HG02763 (cell line): Measurements from ENCODE around the gene LMO7.

Experiments used
- ATAC-seq: cut with Tn5 transposase; IDR thresholded peaks from one replicate; pipeline ENCODE4 v1.9.1; 2021; ENCODE audit warnings: mild to moderate bottlenecking, moderate library complexity; ENCODE audit not compliant: unreplicated experiment

LMO7 gene

GRCh38 chr13:75876142-75877050 is 240.3 kb downstream of the LMO7 start:
- peak; percentile 84 for ATAC-seq

GRCh38 chr13:75877071-75877470 is 240.9 kb downstream of the LMO7 start:
- ATAC-seq = no peak

- ATAC-seq = no peak
Observed at GRCh38 chr13:75879656-75880055, 243.5 kb downstream of the LMO7 start.

GRCh38 chr13:75881109-75881775 is 245.1 kb downstream of the LMO7 start:
- ATAC-seq = peak; percentile 49

GRCh38 chr13:75882261-75882660 is 246.1 kb downstream of the LMO7 start:
- ATAC-seq = no peak

GRCh38 chr13:75889427-75889826 is 253.3 kb downstream of the LMO7 start:
- ATAC-seq = no peak

GRCh38 chr13:75895168-75895567 is 259.0 kb downstream of the LMO7 start:
- no peak for ATAC-seq

- no peak for ATAC-seq
Observed at GRCh38 chr13:75896271-75896670, 260.1 kb downstream of the LMO7 start.

GRCh38 chr13:75897386-75897785 is 261.3 kb downstream of the LMO7 start:
- ATAC-seq = no peak

- no peak for ATAC-seq
Observed at GRCh38 chr13:75901501-75901900, 265.4 kb downstream of the LMO7 start.

GRCh38 chr13:75902166-75903104 is 266.3 kb downstream of the LMO7 start:
- no peak for ATAC-seq

GRCh38 chr13:75904012-75904411 is 267.9 kb downstream of the LMO7 start:
- ATAC-seq = no peak

- ATAC-seq = no peak
Observed at GRCh38 chr13:75906315-75906714, 270.2 kb downstream of the LMO7 start.

GRCh38 chr13:75907044-75907443 is 270.9 kb downstream of the LMO7 start:
- ATAC-seq = no peak

GRCh38 chr13:75908141-75908540 is 272.0 kb downstream of the LMO7 start:
- no peak for ATAC-seq
